NK-92 treated with Interleukin-12 subunit alpha and Interleukin-12 subunit beta, amount 100 ng/mL, for 24 hours (cell line): ENCODE measurements around the gene C15orf40.
A peak's percentile ranks its signal among the peaks of the same experiment; 100 is the strongest.

Experiments
- DNase-seq: peaks from one replicate; lab custom pipeline; 2025; lab: John Stamatoyannopoulos, UW

C15orf40 gene

DNA sequence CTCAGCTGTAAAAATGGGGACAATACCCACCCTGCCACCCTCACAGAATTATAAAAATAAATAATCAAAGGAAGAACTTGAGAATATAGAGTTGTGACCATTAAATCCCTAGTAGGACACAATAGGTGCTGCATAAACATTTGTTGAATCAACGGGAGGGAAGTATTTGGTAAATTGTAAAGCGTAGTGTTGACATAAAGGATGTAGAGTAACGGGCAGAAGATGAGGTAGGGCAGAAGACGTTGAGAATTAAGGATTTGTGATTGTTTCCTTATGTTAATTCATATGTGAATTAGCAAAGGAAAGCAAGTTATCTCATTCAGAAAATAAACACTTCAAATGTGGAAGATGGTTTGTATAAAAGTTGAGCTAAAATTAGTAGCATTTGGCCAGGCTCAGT is 18.3 kb downstream of the C15orf40 start:
- DNase-seq = no peak

GRCh38 chr15:82992436-82992998 is 18.9 kb downstream of the C15orf40 start:
- DNase-seq = no peak

GRCh38 chr15:82986442-82986780 is 25.0 kb downstream of the C15orf40 start:
- DNase-seq = no peak

GRCh38 chr15:82985688-82986441 is 25.6 kb downstream of the C15orf40 start, which contains the start of gene RAMAC:
RAMAC (plus strand) TSS chr15:82986210; CDS start chr15:82989019, 2,809 bp downstream.
- DNase-seq = peak; percentile 78

GRCh38 chr15:82980981-82981380 is 30.5 kb downstream of the C15orf40 start:
- DNase-seq = no peak

DNA sequence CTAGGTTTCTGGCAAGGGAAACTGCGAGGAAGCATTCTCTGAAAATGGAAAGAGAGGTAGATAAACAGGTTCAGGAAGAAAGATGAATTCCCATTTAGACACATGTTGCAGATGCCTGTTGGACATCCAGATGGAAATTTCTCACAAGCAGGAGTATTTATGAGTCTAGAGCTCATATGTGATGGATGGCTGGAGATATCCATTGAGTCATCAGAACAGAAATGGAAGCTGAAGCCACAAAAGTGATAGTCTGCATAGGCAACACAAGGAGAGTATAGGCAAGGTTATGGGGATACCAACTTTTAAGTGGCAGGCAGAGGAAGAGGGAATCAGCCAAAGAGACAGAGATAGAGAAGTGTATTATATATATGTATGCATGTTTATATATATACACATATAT is 31.7 kb downstream of the C15orf40 start:
- no peak for DNase-seq

DNA sequence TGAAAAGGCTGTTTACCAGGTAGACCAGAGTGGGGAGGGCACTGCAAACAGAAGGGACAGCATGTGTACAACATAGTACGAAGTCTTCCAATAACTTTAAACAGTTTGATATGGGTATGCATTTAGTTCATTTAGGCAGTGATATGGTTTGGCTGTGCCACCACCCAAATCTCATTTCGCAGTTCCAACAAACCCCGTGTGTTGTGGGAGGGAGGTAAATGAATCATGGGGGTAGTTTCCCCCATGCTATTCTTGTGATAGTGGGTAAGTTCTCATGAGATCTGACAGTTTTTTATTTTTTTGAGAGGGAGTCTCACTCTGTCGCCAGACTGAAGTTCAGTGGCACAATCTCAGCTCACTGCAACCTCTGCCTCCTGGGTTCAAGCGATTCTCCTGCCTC is 33.0 kb downstream of the C15orf40 start:
- no peak for DNase-seq

- DNase-seq = no peak
Measured at GRCh38 chr15:82977076-82977475, 34.4 kb downstream of the C15orf40 start.

- DNase-seq = no peak
Measured at GRCh38 chr15:82972990-82973389, 38.4 kb downstream of the C15orf40 start.

DNA sequence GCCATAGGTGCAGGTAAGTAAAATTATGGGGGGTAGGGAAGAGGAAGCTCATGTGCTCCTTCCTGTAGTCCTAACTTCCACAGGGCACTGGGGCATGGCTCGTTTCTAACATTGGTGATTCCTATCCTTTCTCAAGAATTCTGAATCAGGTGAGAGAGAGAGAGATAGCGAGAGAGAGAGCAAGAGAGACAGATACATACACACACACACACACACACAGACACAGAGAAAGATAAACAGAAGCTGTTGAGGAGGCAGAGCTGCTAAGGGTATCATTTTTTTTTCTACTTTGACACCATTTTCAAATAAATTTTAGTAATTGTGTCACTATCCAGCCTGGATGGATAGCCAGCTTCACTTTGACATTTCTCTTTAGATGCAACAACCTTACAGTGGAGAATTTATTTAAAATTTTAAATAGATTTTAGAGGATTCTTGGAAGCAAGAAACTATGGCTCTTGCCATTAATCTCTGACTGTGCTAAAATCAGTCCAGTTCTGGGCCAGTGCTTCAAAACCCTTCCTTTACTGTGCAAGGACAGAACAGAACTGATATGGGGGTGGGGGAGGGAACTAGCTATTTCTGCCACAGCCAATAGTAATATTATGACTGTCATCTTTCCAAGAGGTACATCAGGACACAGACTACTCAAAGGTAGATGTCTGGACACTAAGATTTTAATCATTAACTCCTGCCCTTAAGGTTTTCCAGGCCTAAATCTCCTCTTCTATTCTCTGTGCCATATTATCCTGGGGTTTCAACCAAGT is 40.0 kb downstream of the C15orf40 start:
- no peak for DNase-seq

DNA sequence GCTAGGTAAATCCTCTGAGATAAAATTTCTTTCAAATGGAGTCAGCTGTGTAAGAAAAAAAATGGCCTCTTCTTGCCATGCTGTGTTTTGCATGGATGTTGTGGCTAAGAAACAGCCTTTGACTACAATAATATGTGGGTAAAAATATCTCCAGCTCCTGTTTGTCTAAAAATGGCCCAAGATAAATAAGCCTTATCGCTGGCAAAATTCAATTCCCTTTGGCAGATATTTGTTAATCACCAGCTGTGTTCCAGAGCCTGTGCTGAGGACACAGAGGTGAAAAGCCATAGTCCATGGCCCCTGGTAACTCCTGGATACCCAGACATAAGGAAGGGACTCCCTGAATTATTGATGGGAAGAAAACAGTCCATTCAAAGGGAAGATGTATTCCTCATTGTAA is 40.7 kb downstream of the C15orf40 start:
- no peak for DNase-seq

GRCh38 chr15:82970078-82970686 is 41.3 kb downstream of the C15orf40 start:
- DNase-seq = no peak

- DNase-seq = no peak
Measured at GRCh38 chr15:82969353-82969752, 42.1 kb downstream of the C15orf40 start.

DNA sequence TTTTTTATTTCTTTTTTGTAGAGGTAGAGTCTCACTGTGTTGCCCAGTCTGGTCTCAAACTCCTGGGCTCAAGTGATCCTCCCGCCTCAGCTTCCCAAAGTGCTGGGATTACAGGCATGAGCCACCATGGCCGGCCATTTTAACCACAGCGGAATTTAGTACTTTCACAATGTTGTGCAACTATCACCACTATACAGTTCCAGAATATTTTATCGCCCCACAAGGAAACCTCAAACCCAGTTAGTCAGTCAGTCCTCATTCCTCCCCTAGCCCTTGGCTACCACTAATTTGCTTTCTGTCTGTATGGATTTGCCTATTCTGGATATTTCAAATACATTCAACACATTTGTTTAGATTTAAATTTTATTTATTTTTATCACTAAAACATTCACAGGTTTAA is 43.4 kb downstream of the C15orf40 start:
- DNase-seq = no peak

DNA sequence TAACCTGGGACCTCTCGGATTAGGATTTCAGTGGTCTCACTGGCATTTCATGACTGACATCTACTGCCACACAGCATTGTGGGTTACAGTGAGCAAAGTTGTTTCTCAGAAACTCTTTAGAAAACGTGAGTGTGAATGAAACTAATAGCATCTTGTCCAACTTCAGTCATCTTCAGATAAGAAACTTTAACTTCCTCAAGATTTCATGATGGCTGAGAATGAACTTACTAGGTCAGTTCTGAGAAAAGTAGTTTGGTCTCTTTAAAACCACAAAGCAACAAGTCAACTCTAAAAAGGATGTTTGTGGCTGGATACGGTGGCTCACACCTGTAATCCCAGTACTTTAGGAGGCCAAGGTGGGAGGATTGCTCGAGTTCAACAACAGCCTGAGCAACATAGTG is 44.8 kb downstream of the C15orf40 start:
- DNase-seq = no peak

DNA sequence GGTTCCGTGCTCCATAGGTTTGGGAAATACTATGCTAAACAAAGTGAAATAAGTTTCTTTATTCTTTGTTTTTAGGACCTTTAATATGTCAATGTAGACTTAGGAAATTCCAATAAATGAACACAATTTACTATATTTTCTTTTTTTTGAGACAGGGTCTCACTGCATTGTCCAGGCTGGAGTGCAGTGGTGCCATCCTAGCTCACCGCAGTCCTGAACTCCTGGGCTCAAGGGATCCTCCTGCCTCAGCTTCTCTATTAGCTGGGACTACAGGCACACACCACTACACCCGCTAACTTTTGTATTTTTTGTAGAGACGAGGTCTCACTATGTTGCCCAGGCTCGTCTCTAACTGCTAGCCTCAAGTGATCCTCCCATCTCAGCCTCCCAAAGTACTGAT is 46.5 kb downstream of the C15orf40 start:
- DNase-seq = no peak

DNA sequence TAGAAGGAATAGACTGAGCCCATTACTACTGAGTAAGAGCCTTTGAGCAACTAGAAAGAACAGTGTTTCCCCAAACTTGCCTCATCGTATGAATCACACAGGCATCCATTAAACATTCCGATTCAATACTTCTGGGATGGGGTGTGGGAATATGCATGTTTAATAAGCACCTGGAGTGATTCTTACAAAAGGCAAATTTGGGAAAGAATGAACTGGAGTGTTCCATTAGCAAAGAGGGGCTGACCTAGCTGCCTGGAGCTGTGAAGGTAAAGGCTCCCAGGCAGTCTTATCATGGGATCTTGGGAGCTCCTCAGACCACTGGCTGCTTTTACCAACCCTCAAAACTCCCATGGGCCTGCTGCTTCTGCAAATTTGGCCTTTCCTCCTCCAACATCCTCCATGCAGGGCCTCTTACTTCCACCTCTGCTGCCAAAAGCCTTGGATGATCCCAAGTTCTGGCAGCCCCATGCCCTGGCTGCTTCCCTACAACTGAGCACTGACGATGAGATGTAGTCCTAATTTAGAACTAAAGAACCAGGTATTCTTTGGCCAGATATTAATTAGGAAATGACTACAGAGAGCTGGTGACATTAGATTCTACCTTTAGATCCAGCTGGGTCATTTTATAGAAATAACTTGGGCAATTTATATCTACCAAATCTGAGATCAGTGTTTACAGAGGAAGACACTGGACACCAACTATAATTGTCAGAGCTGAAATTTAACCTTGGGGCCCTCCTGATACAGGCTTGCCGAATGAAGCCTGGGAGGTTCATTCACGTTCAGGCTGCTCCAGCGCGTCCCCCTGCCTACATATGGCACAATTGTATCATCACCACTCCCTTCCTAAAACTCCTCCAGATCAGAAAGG is 47.7 kb downstream of the C15orf40 start:
- DNase-seq = no peak

DNA sequence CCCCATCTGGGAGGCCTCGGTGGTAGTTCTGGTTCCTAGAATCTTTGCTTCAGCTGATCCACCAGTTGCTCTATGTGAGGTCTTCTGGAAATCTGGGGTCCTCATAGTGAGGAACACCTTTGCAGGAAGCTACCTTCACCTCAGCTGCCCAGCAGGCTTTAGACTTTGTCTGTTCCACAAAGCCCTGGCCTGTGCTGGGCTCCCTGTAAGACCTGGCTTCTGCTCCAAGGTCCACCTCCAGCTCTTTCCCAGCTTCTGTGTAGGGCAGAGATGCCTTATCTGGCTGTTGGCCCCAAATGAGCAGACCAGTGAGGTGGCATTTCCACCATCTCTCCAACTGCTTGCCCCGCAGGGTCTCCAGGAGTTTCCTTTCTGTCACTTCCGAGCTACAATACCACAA is 50.7 kb downstream of the C15orf40 start:
- no peak for DNase-seq

GRCh38 chr15:82959423-82959822 is 52.0 kb downstream of the C15orf40 start:
- no peak for DNase-seq

DNA sequence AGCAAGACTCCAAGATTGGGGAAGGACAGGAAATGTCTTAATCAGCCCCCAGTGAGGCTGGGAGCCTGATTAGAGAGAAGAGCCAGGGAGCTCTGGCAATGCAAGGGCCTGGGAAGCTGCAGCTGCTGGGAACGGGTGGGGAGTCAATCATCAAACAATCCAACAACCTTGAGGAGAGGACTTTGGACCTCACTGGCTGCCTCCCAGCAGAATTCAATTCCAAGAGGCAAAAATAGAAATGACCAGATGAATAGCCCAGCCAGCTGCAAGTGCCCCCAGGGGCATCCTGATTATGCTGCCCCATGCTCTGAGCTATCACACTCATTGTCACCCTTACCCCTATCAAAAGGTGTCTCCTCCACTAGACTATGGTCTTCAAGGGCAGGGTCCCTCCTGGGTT is 52.8 kb downstream of the C15orf40 start:
- DNase-seq = no peak

GRCh38 chr15:82952158-82953081 is 59.0 kb downstream of the C15orf40 start, which contains the start of gene HOMER2:
HOMER2 (minus strand) TSS chr15:82952720; CDS start chr15:82952535, 185 bp downstream.
- DNase-seq = no peak
